GM21390 (cell line): ENCODE measurements around the gene ISL1.

Experiments
- ATAC-seq: cut with Tn5 transposase; IDR thresholded peaks from one replicate; pipeline ENCODE4 v1.9.1; 2021; ENCODE audit not compliant: unreplicated experiment

Gene ISL1

DNA sequence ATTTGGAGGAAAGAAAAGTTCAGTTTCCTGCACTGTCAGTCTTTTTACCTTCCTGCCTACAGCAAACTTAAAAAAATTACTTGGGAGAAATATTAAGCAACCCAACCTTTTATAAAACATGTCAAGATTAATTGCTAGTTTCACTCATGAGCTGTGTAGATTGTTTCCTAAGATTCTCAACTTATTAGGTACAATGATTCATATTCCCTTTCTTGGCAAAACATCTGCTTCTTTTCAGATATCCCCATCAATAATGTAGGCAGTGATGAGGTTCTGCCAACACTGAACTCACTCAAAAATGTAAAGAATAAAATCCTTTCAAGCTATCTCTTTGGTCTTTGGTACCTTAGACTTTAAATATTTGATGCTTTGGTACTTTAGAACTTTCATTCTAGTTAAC lies 56.0 kb downstream of the ISL1 start:
- ATAC-seq: no peak
